Temporal lobe (tissue), 2 donors: ENCODE measurements around the gene BEST1. TPM values are rescaled to one million over a fixed set of nuclear protein-coding genes. Genes with fewer than 3 reads are reported as not detected.

Source experiments
- small RNA-seq: library from RNA; depleted of rRNA; stranded (forward); fragments of <200 nt; gene quantifications from one replicate; pipeline ENCODE3, GENCODE V24; 2014; ENCODE audit warnings: low replicate concordance
- total RNA-seq: library from RNA; depleted of rRNA; stranded (reverse); fragments of >200 nt; gene quantifications from one replicate; pipeline ENCODE4 v1.2.3, GENCODE V29; 2014

The BEST1 gene
- total RNA-seq, 1 donor from 2014 or later: 0.49 TPM

Small RNA genes within 50 kb of the gene (small RNA-seq; reads per million reads assigned to genes)
- gene RNU6-1243P: not detected

Other genes starting within 250 kb of the BEST1 start
- gene MYRF, start 197.7 kb upstream of the BEST1 start, total RNA-seq: 1.2 TPM
- gene TMEM258, start 157.8 kb upstream of the BEST1 start, total RNA-seq: 17.2 TPM
- gene FEN1, start 157.4 kb upstream of the BEST1 start, total RNA-seq: 10.6 TPM
- 50.4 TPM for gene FADS1, start 133.3 kb upstream of the BEST1 start, total RNA-seq
- 93.2 TPM for gene FADS2, start 122.1 kb upstream of the BEST1 start, total RNA-seq
- gene FADS3, start 58.8 kb upstream of the BEST1 start, total RNA-seq: 40.6 TPM
- 3.7 TPM for gene RAB3IL1, start 32.8 kb upstream of the BEST1 start, total RNA-seq
- 649 TPM for gene FTH1, start 17.3 kb downstream of the BEST1 start, total RNA-seq
- gene INCENP, start 173.7 kb downstream of the BEST1 start, total RNA-seq: 20.4 TPM
- not detected for gene SCGB1D1, start 239.9 kb downstream of the BEST1 start, total RNA-seq